Right atrium auricular region (tissue), 2 donors: ENCODE results near the gene RASA1. TPM values are rescaled to one million over a fixed set of nuclear protein-coding genes. Genes with fewer than 3 reads are reported as not detected.
A peak's percentile ranks its signal among the peaks of the same experiment; 100 is the strongest.

ENCODE experiments used
- DNase-seq: peaks from one replicate; pipeline ENCODE4 v3.0.0-alpha.2; 2019; ENCODE audit warnings: low spot score
- H3K27ac ChIP-seq, 2 donors: fragments of 200-600 bp; sonication (generic); 1 replicate in 1 of 2; 2 replicates in 1 of 2; pipeline ENCODE4 v1.5.1; 2016 to 2019
- H3K27me3 ChIP-seq, 2 donors: fragments of 200-600 bp; sonication (generic); one replicate each; pipeline versions ENCODE4 v1.5.1 to v1.6.0; 2017 to 2019
- H3K36me3 ChIP-seq: fragments of 200-600 bp; sonication (generic); one replicate; pipeline ENCODE4 v1.5.1; 2016
- H3K4me1 ChIP-seq, 2 donors: fragments of 200-600 bp; sonication (generic); one replicate each; pipeline versions ENCODE4 v1.5.1 to v1.6.0; 2017 to 2019
- H3K4me3 ChIP-seq, 2 donors: fragments of 200-600 bp; sonication (generic); 1 replicate in 1 of 2; 2 replicates in 1 of 2; pipeline ENCODE4 v1.5.1; 2017 to 2019; ENCODE audit warnings: mild to moderate bottlenecking in 1 of 2, moderate library complexity in 1 of 2
- H3K9me3 ChIP-seq, 2 donors: fragments of 200-600 bp; sonication (generic); one replicate each; pipeline ENCODE4 v1.5.1; 2019
- total RNA-seq, 2 donors: library from RNA; depleted of rRNA; stranded (reverse); fragments of >200 nt; gene quantifications; one replicate each; pipeline ENCODE4 v1.1.0, GENCODE V29; 2016
- TF ChIP-seq, protein P1 (sequence below), 2 donors: fragments of 200-600 bp; sonication (generic); IDR thresholded peaks; one replicate each; pipeline ENCODE4 v1.5.1; 2019; ENCODE audit warnings: antibody characterized with exemption in 2 of 2

Gene RASA1
- total RNA-seq, 2 donors from 2014 or later: 15.7 to 18.6 TPM

DNA sequence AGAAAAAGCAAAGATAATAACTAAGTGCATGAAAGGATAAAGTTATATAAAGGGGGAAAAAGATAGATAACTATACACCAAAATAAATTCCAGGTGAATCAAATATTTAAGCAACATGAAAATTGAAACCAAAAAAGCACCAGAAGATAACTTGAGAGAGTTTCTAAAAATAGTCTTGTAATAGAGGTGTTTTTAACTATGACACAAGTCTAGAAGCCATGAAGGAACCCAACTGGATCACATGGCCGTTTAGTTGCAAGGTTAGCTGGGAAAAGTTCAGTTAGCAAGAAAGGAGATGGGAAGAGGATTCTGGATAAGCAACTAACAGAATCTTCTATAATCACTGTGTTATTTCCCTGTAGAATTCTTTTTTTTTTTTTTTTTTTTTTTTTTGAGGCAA lies 9.2 kb upstream of the RASA1 start:
- DNase-seq: no peak
- no peaks in the 10 kb centered on the region for H3K27me3 ChIP-seq
- no peaks in the 10 kb centered on the region for H3K36me3 ChIP-seq
- no peaks in the 10 kb centered on the region for H3K4me1 ChIP-seq
- H3K4me3 ChIP-seq: no peak overlapping the region
- no peaks in the 10 kb centered on the region for H3K9me3 ChIP-seq
- TF ChIP-seq, protein P1, sequence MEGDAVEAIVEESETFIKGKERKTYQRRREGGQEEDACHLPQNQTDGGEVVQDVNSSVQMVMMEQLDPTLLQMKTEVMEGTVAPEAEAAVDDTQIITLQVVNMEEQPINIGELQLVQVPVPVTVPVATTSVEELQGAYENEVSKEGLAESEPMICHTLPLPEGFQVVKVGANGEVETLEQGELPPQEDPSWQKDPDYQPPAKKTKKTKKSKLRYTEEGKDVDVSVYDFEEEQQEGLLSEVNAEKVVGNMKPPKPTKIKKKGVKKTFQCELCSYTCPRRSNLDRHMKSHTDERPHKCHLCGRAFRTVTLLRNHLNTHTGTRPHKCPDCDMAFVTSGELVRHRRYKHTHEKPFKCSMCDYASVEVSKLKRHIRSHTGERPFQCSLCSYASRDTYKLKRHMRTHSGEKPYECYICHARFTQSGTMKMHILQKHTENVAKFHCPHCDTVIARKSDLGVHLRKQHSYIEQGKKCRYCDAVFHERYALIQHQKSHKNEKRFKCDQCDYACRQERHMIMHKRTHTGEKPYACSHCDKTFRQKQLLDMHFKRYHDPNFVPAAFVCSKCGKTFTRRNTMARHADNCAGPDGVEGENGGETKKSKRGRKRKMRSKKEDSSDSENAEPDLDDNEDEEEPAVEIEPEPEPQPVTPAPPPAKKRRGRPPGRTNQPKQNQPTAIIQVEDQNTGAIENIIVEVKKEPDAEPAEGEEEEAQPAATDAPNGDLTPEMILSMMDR (IDR thresholded peaks at IDR 0.05): no peak
- H3K27ac ChIP-seq: no peak overlapping the region

DNA sequence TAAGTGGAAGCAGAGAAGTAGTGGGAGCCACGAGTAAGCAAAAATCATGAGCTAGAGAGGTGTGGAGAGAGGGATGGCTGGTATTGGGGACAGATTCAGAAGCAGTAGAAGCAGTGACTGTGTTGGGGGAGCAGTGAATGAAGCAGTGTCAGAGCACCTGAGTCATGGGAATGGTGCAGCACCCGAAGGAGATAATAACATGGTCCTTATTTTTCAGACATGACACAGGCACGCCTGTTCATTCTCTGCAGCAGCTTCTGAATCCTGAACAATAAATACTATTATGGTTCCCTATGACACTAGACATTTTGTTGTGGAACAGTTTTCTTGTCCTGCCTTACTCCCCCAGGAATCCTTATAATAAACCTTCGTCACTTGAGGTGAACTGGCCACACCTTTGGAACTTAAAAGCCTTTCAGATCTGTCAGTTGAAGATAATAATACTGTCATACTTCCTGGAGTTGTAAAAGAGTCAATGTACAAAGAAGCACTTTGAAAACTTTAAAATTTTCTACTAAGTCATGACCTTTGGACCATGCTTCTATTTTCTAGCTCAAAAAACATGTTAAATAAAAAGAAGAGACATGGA lies 7.0 kb upstream of the RASA1 start:
- H3K4me3 ChIP-seq: no peak overlapping the region
- DNase-seq: no peak
- no peaks in the 10 kb centered on the region for H3K27me3 ChIP-seq
- H3K4me1 ChIP-seq: no peaks in the 10 kb centered on the region
- H3K36me3 ChIP-seq: no peaks in the 10 kb centered on the region
- H3K9me3 ChIP-seq: no peaks in the 10 kb centered on the region
- TF ChIP-seq, protein P1 (IDR thresholded peaks at IDR 0.05): no peak
- H3K27ac ChIP-seq: no peak overlapping the region

DNA sequence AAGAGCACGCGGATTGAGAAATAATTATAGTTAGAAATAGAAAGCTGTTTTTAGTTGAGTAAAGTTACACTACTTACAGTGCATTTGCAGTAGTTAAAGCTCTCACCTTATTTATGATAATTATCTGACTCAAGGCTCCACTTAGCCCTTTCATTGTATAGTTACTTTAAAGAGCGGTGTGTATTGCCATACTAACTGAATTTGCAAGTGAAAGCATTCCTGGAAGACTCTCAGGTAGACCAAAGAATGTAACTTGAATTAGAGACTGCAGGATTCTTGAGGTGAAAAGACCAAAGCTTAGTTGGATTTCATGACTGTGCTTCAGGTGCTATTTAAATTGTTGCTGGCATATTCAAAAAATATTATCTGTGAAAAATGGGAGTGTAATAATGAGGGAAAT lies 4.2 kb upstream of the RASA1 start:
- Histone ChIP-seq H3K4me1 (peaks cover 0 to 5% of the 10 kb centered on the region in 2 donors), H3K27ac (no peak overlapping the region), H3K9me3 (no peaks in the 10 kb centered on the region), H3K4me3 (no peak overlapping the region), H3K36me3 (no peaks in the 10 kb centered on the region), H3K27me3 (no peaks in the 10 kb centered on the region)
- TF ChIP-seq, protein P1 (IDR thresholded peaks at IDR 0.05): no peak
- DNase-seq: no peak

DNA sequence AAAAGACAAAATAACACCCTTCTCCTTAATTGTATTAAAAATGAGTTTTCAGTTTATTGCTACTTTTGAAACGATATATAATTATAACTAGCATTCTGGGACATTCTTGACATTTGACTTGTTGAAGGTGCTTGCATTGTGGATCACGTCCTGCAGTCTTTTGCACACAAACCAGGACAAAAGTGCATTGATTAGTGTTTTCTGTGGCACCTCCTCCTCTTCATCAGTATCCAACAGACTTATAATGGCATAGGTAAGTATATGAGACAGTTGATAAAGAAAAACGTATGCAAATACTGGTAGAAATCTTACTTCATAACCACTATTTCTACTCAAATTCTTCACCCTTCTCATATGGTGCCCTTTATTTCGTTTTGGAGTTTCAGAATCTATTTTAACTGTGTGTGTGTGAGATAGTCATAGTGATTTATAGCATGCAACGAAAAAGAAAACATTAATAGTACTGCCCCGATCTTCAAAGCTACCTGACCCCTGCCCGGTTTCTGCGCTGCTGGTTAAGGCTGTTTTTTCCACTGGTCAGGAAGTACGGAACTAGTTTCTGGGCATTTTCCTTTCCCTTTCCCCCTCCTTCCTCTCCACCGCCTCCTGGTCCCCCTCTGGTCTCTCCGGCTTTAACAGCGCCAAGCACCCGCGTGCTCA lies 639 bp upstream of the RASA1 start:
- H3K4me3 ChIP-seq: peak overlapping the region; percentile 89 to 96
- H3K36me3 ChIP-seq: no peaks in the 10 kb centered on the region
- no peaks in the 10 kb centered on the region for H3K27me3 ChIP-seq
- no peak for DNase-seq
- H3K27ac ChIP-seq: peak overlapping the region; percentile 94 to 97
- TF ChIP-seq, protein P1 (IDR thresholded peaks at IDR 0.05): no peak
- peaks cover 0 to 17% of the 10 kb centered on the region in 2 donors for H3K4me1 ChIP-seq
- no peaks in the 10 kb centered on the region for H3K9me3 ChIP-seq

DNA sequence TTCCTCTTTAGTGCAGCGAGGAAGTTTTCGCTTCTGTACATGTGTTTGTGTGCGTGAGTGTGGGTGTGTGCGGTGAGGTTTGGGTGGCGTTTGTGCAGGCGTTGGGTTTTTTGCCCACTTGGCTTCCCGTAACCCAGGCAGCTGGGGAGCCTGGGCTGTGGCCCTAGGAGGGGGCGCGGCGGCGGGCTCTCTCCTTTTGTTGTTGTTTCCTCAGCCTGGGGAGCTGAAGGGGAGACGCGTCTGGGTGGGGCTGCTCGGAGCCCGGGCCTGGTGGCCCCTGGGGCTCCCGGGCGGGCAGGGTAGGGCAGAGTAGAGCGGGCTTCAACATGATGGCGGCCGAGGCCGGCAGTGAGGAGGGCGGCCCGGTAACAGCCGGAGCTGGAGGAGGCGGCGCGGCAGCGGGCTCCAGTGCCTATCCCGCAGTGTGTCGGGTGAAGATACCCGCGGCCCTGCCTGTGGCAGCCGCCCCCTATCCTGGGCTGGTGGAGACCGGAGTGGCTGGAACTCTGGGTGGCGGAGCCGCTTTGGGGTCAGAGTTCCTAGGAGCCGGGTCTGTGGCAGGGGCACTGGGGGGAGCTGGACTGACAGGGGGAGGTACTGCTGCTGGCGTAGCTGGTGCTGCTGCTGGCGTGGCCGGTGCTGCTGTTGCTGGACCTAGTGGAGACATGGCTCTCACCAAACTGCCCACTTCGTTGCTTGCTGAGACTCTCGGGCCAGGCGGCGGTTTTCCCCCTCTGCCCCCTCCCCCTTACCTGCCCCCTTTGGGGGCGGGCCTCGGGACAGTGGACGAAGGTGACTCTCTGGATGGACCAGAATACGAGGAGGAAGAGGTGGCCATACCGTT lies 665 bp downstream of the RASA1 start:
- no peaks in the 10 kb centered on the region for H3K36me3 ChIP-seq
- no peaks in the 10 kb centered on the region for H3K27me3 ChIP-seq
- H3K27ac ChIP-seq: peak overlapping the region; percentile 94 to 97
- peaks cover 0 to 17% of the 10 kb centered on the region in 2 donors for H3K4me1 ChIP-seq
- H3K9me3 ChIP-seq: no peaks in the 10 kb centered on the region
- H3K4me3 ChIP-seq: peak overlapping the region; percentile 89 to 96
- TF ChIP-seq, protein P1 (IDR thresholded peaks at IDR 0.05): no peak
- DNase-seq: no peak
